HCT116 (cell line): ENCODE results near the gene ADGRV1.

ENCODE experiments used
- CEBPB ChIP-seq: IDR thresholded peaks from 2 replicates; pipeline ENCODE4 v1.6.1; 2012; ENCODE audit warnings: low read depth
- CTCF ChIP-seq, 3 experiments: fragments of 200-600 bp in 1 of 3; sonication (generic) in 1 of 3; IDR thresholded peaks in 2 of 3; conservative IDR thresholded peaks in 1 of 3; 2 replicates each; pipeline ENCODE4 v1.5.1; 2012 to 2017; ENCODE audit warnings: low read depth in 2 of 3, low read length in 2 of 3, antibody characterized with exemption in 1 of 3, borderline replicate concordance in 1 of 3, control low read depth in 1 of 3, mild to moderate bottlenecking in 1 of 3, mixed read lengths in 1 of 3, mixed run types in 1 of 3, moderate library complexity in 1 of 3; ENCODE audit not compliant: insufficient read depth in 1 of 3
- EGR1 ChIP-seq: IDR thresholded peaks from 2 replicates; pipeline ENCODE4 v1.6.1; 2012; ENCODE audit warnings: low read depth
- EZH2 ChIP-seq: fragments of 200-600 bp; sonication (generic); IDR thresholded peaks from 2 replicates; pipeline ENCODE4 v1.6.1; 2017; ENCODE audit warnings: antibody characterized with exemption, mixed run types
- EZH2phosphoT487 ChIP-seq: fragments of 200-600 bp; IDR thresholded peaks from 2 replicates; pipeline ENCODE4 v1.6.1; 2018; ENCODE audit warnings: antibody characterized with exemption, borderline replicate concordance
- JUND ChIP-seq: IDR thresholded peaks from 2 replicates; pipeline ENCODE4 v1.6.1; 2012
- POLR2A ChIP-seq: IDR thresholded peaks from 2 replicates; pipeline ENCODE4 v1.7.0; 2011; ENCODE audit warnings: borderline replicate concordance; ENCODE audit not compliant: insufficient read depth, insufficient read length; ENCODE audit errors: extremely low read depth
- POLR2AphosphoS5 ChIP-seq: IDR thresholded peaks from 2 replicates; pipeline ENCODE4 v1.6.1; 2011; ENCODE audit warnings: mild to moderate bottlenecking, low read depth, low read length, moderate library complexity
- RAD21 ChIP-seq: IDR thresholded peaks from 2 replicates; pipeline ENCODE4 v1.6.1; 2012; ENCODE audit warnings: low read depth, mild to moderate bottlenecking
- SIN3A ChIP-seq: IDR thresholded peaks from 2 replicates; pipeline ENCODE4 v1.6.1; 2012; ENCODE audit warnings: low read depth
- YY1 ChIP-seq: IDR thresholded peaks from 2 replicates; pipeline ENCODE4 v1.6.1; 2011; ENCODE audit warnings: low read length, low read depth, moderate library complexity, mild to moderate bottlenecking; ENCODE audit not compliant: insufficient replicate concordance; ENCODE audit errors: extremely low read depth
- ZNF274 ChIP-seq: fragments of 200-500 bp; sonication (Bioruptor generic); IDR thresholded peaks from 2 replicates; pipeline ENCODE4 v1.6.1; 2014; ENCODE audit warnings: mild to moderate bottlenecking, low read depth, low read length, inconsistent platforms

GRCh38 chr5:91077623-91078022, 519.0 kb downstream of the ADGRV1 start:
- no peak for TF ChIP-seq CTCF (IDR thresholded peaks at IDR 0.05 in 2 of 3, conservative IDR thresholded peaks at IDR 0.05 in 1 of 3; ENCODE audit: borderline replicate concordance in 1 of 3, insufficient read depth in 1 of 3, low read depth in 2 of 3, low read length in 2 of 3)
- no peak for TF ChIP-seq CEBPB
- TF ChIP-seq EGR1: no peak
- no peak for TF ChIP-seq EZH2phosphoT487
- no peak for TF ChIP-seq EZH2
- TF ChIP-seq JUND: no peak
- no peak for TF ChIP-seq POLR2A
- TF ChIP-seq POLR2AphosphoS5: no peak
- no peak for TF ChIP-seq RAD21
- TF ChIP-seq SIN3A: no peak
- TF ChIP-seq ZNF274: no peak
- no peak for TF ChIP-seq YY1
